ENCODE results near the gene PTPRN2.
A peak's percentile ranks its signal among the peaks of the same experiment; 100 is the strongest.
"Not testable (repeated sequence)": the region's sequence is repeated elsewhere in the genome, so short reads cannot be mapped to it uniquely, and the experiment has no call there.

PTPRN2 gene

GRCh38 chr7:158053183-158053915, 534.3 kb downstream of the PTPRN2 start:
- DNase-seq = no peak

- DNase-seq = no peak
These were observed 535.1 kb downstream of the PTPRN2 start for GRCh38 chr7:158052381-158053060.

- no peak for DNase-seq
These were observed 535.8 kb downstream of the PTPRN2 start for GRCh38 chr7:158051776-158052175.

- no peak for DNase-seq
These were observed 536.5 kb downstream of the PTPRN2 start for GRCh38 chr7:158050978-158051651.

- no peak for DNase-seq
These were observed 537.1 kb downstream of the PTPRN2 start for GRCh38 chr7:158050441-158050977.

GRCh38 chr7:158049271-158049670, 538.4 kb downstream of the PTPRN2 start:
- no peak for DNase-seq

GRCh38 chr7:158048569-158048968, 539.1 kb downstream of the PTPRN2 start:
- no peak for DNase-seq

- DNase-seq = peak; percentile 31
These were observed 540.1 kb downstream of the PTPRN2 start for GRCh38 chr7:158047391-158048059.

GRCh38 chr7:158046246-158046645, 541.4 kb downstream of the PTPRN2 start:
- DNase-seq = not testable (repeated sequence)

GRCh38 chr7:158044482-158044823, 543.2 kb downstream of the PTPRN2 start:
- no peak for DNase-seq

GRCh38 chr7:158043551-158044481, 543.8 kb downstream of the PTPRN2 start:
- DNase-seq = peak; percentile 78

GRCh38 chr7:158042156-158042880, 545.3 kb downstream of the PTPRN2 start:
- no peak for DNase-seq

GRCh38 chr7:158040199-158040598, 547.4 kb downstream of the PTPRN2 start:
- no peak for DNase-seq

GRCh38 chr7:158039270-158039669, 548.4 kb downstream of the PTPRN2 start:
- DNase-seq = no peak

- DNase-seq = no peak
These were observed 550.4 kb downstream of the PTPRN2 start for GRCh38 chr7:158037211-158037610.

GRCh38 chr7:158035343-158035742, 552.3 kb downstream of the PTPRN2 start:
- no peak for DNase-seq

GRCh38 chr7:158034571-158034970, 553.1 kb downstream of the PTPRN2 start:
- no peak for DNase-seq

GRCh38 chr7:158033925-158034324, 553.7 kb downstream of the PTPRN2 start:
- not testable (repeated sequence) for DNase-seq

GRCh38 chr7:158033196-158033595, 554.4 kb downstream of the PTPRN2 start:
- DNase-seq = no peak

GRCh38 chr7:158032561-158033115, 555.0 kb downstream of the PTPRN2 start:
- no peak for DNase-seq

GRCh38 chr7:158031867-158032308, 555.7 kb downstream of the PTPRN2 start:
- DNase-seq = no peak
